GM12878 (cell line): ENCODE data around the gene IFI6. TPM values are rescaled to one million over a fixed set of nuclear protein-coding genes. Genes with fewer than 3 reads are reported as not detected.
"Not testable (repeated sequence)": the region's sequence is repeated elsewhere in the genome, so short reads cannot be mapped to it uniquely, and the experiment has no call there.

ENCODE experiments used
- ATAC-seq: fragments of 200-7000 bp; cut with Tn5 transposase; 3 replicates; pipeline ENCODE4 v1.9.1; 2020; ENCODE audit warnings: mild to moderate bottlenecking, moderate library complexity
- BruUV-seq: library from RNA; stranded (reverse); fragments of 400-500 nt; replicated peaks from 2 replicates; lab custom pipeline; 2021; lab: Mats Ljungman, UMichigan
- CTCF ChIA-PET: fragments of 300-600 bp; sonication (Branson Sonifier 250); formaldehyde crosslinking; extraction: SDS; loops from one replicate; lab custom pipeline; 2021; ENCODE audit warnings: inconsistent platforms; lab: Yijun Ruan, JAX
- POLR2A ChIA-PET: fragments of 350-600 bp; formaldehyde crosslinking; extraction: SDS; loops from one replicate; lab custom pipeline; 2021; ENCODE audit warnings: inconsistent platforms; lab: Charles Lee
- RAD21 ChIA-PET: fragments of 300-600 bp; sonication (Branson Sonifier 250); formaldehyde crosslinking; loops from one replicate; lab custom pipeline; 2023; ENCODE audit warnings: antibody characterized with exemption; ENCODE audit not compliant: unreplicated experiment; lab: Charles Lee
- SMC1A ChIA-PET: fragments of 300-600 bp; sonication (Branson Sonifier 250); formaldehyde crosslinking; loops from one replicate; lab custom pipeline; 2023; ENCODE audit not compliant: unreplicated experiment, uncharacterized antibody; lab: Charles Lee
- DNase-seq: peaks from one replicate; pipeline ENCODE4 v3.0.0-alpha.2; 2011; ENCODE audit warnings: low read depth, low spot score
- FAIRE-seq: peaks from 3 replicates; lab custom pipeline; 2011; peaks lifted over from hg19 to GRCh38; lab: Jason Lieb, UNC
- H2AFZ ChIP-seq: 2 replicates; pipeline ENCODE4 v1.6.0; 2011; ENCODE audit warnings: low read depth, low read length, control low read depth; ENCODE audit not compliant: control insufficient read depth
- H3K27ac ChIP-seq: 2 replicates; pipeline ENCODE4 v1.5.1; 2011; ENCODE audit warnings: control low read depth; ENCODE audit not compliant: control insufficient read depth, insufficient read depth
- H3K27me3 ChIP-seq, 2 experiments: replicated peaks in 1 of 2; 2 replicates each; pipeline versions ENCODE4 v1.6.0 to v1.6.1; 2011; ENCODE audit warnings: low read length in 1 of 2; ENCODE audit not compliant: control insufficient read depth in 2 of 2, insufficient read depth in 2 of 2
- H3K36me3 ChIP-seq, 2 experiments: 2 replicates each; pipeline ENCODE4 v1.5.1; 2011; ENCODE audit warnings: low read length in 1 of 2; ENCODE audit not compliant: control insufficient read depth in 2 of 2, insufficient read depth in 2 of 2
- H3K4me1 ChIP-seq: 2 replicates; pipeline ENCODE4 v1.6.1; 2011; ENCODE audit warnings: mild to moderate bottlenecking, low read length, moderate library complexity, mixed read lengths; ENCODE audit not compliant: control insufficient read depth, insufficient read depth
- H3K4me2 ChIP-seq: 2 replicates; pipeline ENCODE4 v1.6.0; 2011; ENCODE audit warnings: control low read depth; ENCODE audit not compliant: control insufficient read depth, insufficient read depth
- H3K4me3 ChIP-seq: fragments of 200-600 bp; sonication (generic); 2 replicates; pipeline ENCODE4 v1.5.1; 2016
- H3K79me2 ChIP-seq: 2 replicates; pipeline ENCODE4 v1.6.0; 2011; ENCODE audit warnings: low read length; ENCODE audit not compliant: control insufficient read depth, insufficient read depth
- H3K9ac ChIP-seq: 2 replicates; pipeline ENCODE4 v1.8.0; 2011; ENCODE audit warnings: low read length, control low read depth, mixed read lengths; ENCODE audit not compliant: control insufficient read depth, insufficient read depth
- H3K9me3 ChIP-seq: replicated peaks from 3 replicates; pipeline ENCODE4 v1.5.1; 2011; ENCODE audit warnings: mild to moderate bottlenecking, low read length; ENCODE audit not compliant: control insufficient read depth, insufficient read depth
- H4K20me1 ChIP-seq: 2 replicates; pipeline ENCODE4 v1.6.0; 2011; ENCODE audit not compliant: control insufficient read depth, insufficient read depth
- BHLHE40 ChIP-seq, 2 experiments: fragments of 450-650 bp in 1 of 2; IDR thresholded peaks; 2 replicates each; pipeline ENCODE4 v1.6.1; 2011 to 2017; ENCODE audit warnings: low read depth in 2 of 2, borderline replicate concordance in 1 of 2, improper control_type of control experiment in 1 of 2, low read length in 1 of 2, mild to moderate bottlenecking in 1 of 2
- CEBPB ChIP-seq, 2 experiments: fragments of 150-350 bp in 1 of 2; IDR thresholded peaks; 2 replicates each; pipeline ENCODE4 v1.6.1; 2012 to 2014; ENCODE audit warnings: low read depth in 2 of 2, low read length in 2 of 2, borderline replicate concordance in 1 of 2, inconsistent platforms in 1 of 2
- CHD1 ChIP-seq: IDR thresholded peaks from 2 replicates; pipeline ENCODE4 v1.6.1; 2012; ENCODE audit warnings: low read depth, low read length, improper control_type of control experiment
- MLLT1 ChIP-seq: fragments of 450-650 bp; IDR thresholded peaks from 2 replicates; pipeline ENCODE4 v1.6.1; 2016; ENCODE audit warnings: mild to moderate bottlenecking
- NBN ChIP-seq: fragments of 450-650 bp; IDR thresholded peaks from 2 replicates; pipeline ENCODE4 v1.6.1; 2016
- NFIC ChIP-seq: IDR thresholded peaks from 2 replicates; pipeline ENCODE4 v1.6.1; 2012; ENCODE audit warnings: low read depth, mild to moderate bottlenecking, inconsistent platforms, low read length, moderate library complexity
- RAD21 ChIP-seq: IDR thresholded peaks from 2 replicates; pipeline ENCODE4 v1.6.1; 2011; ENCODE audit warnings: mild to moderate bottlenecking, low read depth, low read length, moderate library complexity; ENCODE audit not compliant: insufficient read depth
- RCOR1 ChIP-seq: conservative IDR thresholded peaks from 2 replicates; pipeline ENCODE4 v1.6.1; 2012; ENCODE audit warnings: low read depth, low read length, improper control_type of control experiment
- RELA ChIP-seq: fragments of 450-650 bp; IDR thresholded peaks from 2 replicates; pipeline ENCODE4 v1.8.0; 2014; ENCODE audit warnings: borderline replicate concordance; ENCODE audit not compliant: partially characterized antibody
- SMC3 ChIP-seq: IDR thresholded peaks from 2 replicates; pipeline ENCODE4 v1.6.1; 2011; ENCODE audit warnings: low read length, improper control_type of control experiment, borderline replicate concordance
- STAT1 ChIP-seq: fragments of 450-650 bp; conservative IDR thresholded peaks from 2 replicates; pipeline ENCODE4 v1.6.1; 2014; ENCODE audit warnings: antibody characterized with exemption, mild to moderate bottlenecking
- YY1 ChIP-seq: IDR thresholded peaks from 2 replicates; pipeline ENCODE4 v1.6.1; 2011; ENCODE audit warnings: low read depth, mild to moderate bottlenecking, low read length
- WGBS: methylation state at CpG from one replicate; pipeline ENCODE4 v1.1.6; 2016; ENCODE audit warnings: low lambda C conversion rate; ENCODE audit not compliant: insufficient replicate concordance, insufficient coverage; ENCODE audit errors: missing lambda C conversion rate; 5-methylcytosine and 5-hydroxymethylcytosine counted together
- in situ Hi-C: fragments of 300-500 bp; cut with MboI; formaldehyde crosslinking; loops from 9 replicates; pipeline ENCODE4 v1.14.3; 2018; ENCODE audit warnings: mixed read lengths
- intact Hi-C: fragments of 100-400 bp; cut with micrococcal nuclease; formaldehyde crosslinking; loops from one replicate; pipeline ENCODE4 v1.14.2; 2022; ENCODE audit not compliant: unreplicated experiment
- polyA plus RNA-seq, 11 experiments: library from polyadenylated mRNA; depleted of rRNA in 4 of 11; unstranded in 6 of 11; stranded (reverse) in 5 of 11; fragments of >200 nt; fragmentation: Nextera tagmentation in 4 of 11; fragmentation: Illumina TruSeq in 1 of 11; extraction: Ambion mirVana in 4 of 11; extraction: Trizol in 1 of 11; gene quantifications; 1 replicate in 1 of 11; 2 replicates in 10 of 11; pipeline versions ENCODE4 v1.2.1 to v1.2.3, GENCODE V29; 2011 to 2016; ENCODE audit warnings: inconsistent platforms in 2 of 11, missing spikeins in 2 of 11, low read depth in 1 of 11
- total RNA-seq, 4 experiments: library from RNA; depleted of rRNA in 3 of 4; stranded (reverse); fragments of >200 nt in 3 of 4; fragmentation: Illumina TruSeq in 1 of 4; extraction: Trizol in 1 of 4; gene quantifications; 2 replicates each; pipeline versions ENCODE4 v1.2.1 to v1.2.3, GENCODE V29; 2013 to 2021
- TF ChIP-seq, protein P1 (sequence below): fragments of 450-650 bp; formaldehyde crosslinking; IDR thresholded peaks from 2 replicates; pipeline ENCODE4 v1.5.0; 2022; ENCODE audit warnings: mild to moderate bottlenecking, missing genetic modification characterization

Gene IFI6
- total and polyA plus RNA-seq, 10 of the 15 experiments (the other 5 are each of a cell fraction or from before 2014, with no cell fraction given), result 5.6 to 123 (median 69.0) TPM

DNA sequence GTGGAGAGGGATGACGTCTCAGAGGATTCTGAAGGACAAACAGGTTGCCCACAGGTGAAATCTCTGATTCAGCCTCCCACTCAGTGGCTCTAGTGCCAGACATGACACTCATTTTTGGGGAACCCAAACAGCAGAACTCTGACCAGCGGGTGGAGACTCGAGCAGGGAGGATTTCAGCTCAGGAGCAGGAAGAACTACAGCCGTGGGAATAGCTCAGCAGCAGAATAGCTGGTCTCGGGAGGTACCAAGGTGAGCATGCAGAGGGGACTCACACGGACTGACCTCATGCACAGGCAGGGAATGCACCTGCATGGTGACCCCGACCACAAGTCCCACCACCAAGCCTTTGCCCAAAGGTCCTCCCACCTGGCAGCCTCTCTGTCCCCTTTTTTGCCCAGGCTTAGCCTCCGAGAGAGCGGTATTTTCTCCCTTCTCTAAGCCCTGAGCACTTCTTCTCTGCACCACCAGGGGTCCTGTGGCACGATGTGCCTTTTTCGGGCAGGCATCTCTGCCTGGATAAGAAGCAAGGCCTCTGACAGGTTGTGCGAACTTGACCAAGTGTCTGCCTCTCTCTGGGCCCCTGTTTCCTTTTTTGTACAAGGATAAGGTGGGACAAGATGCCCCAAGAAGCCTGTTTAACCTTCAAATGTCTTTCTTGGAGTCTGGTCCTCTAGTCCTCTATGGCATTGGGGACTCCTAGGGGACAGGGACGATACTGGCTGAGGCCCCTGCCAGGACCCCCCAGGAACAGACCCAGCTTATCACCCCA is 28.2 kb downstream of the IFI6 start (continued):
- TF ChIP-seq, protein P1, sequence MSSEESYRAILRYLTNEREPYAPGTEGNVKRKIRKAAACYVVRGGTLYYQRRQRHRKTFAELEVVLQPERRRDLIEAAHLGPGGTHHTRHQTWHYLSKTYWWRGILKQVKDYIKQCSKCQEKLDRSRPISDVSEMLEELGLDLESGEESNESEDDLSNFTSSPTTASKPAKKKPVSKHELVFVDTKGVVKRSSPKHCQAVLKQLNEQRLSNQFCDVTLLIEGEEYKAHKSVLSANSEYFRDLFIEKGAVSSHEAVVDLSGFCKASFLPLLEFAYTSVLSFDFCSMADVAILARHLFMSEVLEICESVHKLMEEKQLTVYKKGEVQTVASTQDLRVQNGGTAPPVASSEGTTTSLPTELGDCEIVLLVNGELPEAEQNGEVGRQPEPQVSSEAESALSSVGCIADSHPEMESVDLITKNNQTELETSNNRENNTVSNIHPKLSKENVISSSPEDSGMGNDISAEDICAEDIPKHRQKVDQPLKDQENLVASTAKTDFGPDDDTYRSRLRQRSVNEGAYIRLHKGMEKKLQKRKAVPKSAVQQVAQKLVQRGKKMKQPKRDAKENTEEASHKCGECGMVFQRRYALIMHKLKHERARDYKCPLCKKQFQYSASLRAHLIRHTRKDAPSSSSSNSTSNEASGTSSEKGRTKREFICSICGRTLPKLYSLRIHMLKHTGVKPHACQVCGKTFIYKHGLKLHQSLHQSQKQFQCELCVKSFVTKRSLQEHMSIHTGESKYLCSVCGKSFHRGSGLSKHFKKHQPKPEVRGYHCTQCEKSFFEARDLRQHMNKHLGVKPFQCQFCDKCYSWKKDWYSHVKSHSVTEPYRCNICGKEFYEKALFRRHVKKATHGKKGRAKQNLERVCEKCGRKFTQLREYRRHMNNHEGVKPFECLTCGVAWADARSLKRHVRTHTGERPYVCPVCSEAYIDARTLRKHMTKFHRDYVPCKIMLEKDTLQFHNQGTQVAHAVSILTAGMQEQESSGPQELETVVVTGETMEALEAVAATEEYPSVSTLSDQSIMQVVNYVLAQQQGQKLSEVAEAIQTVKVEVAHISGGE (CRISPR knock-in tag), result no peak
- no peak for TF ChIP-seq CHD1
- TF ChIP-seq RCOR1, result 0 out of 2 replicates have a peak, but pooled peaks have one; percentile 16
- peak in 1 of 2 experiments; percentile 41; a peak in 1 of 4 replicates for TF ChIP-seq BHLHE40 (IDR thresholded peaks at IDR 0.05; ENCODE audit: borderline replicate concordance in 1 of 2, low read depth in 2 of 2, low read length in 1 of 2)
- TF ChIP-seq CEBPB (IDR thresholded peaks at IDR 0.05; ENCODE audit: borderline replicate concordance in 1 of 2, low read depth in 2 of 2, low read length in 2 of 2), result no peak
- TF ChIP-seq RAD21, result peak; percentile 81
- peak; percentile 90 for TF ChIP-seq SMC3
- TF ChIP-seq NBN, result peak; percentile 55
- no peak for TF ChIP-seq NFIC
- TF ChIP-seq RELA, result no peak
- TF ChIP-seq MLLT1, result 0 out of 2 replicates have a peak, but pooled peaks have one; percentile 48
- peak; percentile 59; the same call in 1 of the 2 replicates for TF ChIP-seq STAT1
- TF ChIP-seq YY1, result peak; percentile 75

GRCh38 chr1:27640514-27640913 is 31.5 kb downstream of the IFI6 start:
- SMC1A ChIA-PET, result interaction anchor here (1.3 to 2.1 kb wide), 2 partner anchors 11 to 22 kb away, joined by 4 to 6 read pairs; no protein-coding TSS in a partner anchor
- ATAC-seq, H3K27ac ChIP-seq, H3K4me2 ChIP-seq, H3K27me3 ChIP-seq, H2AFZ ChIP-seq, DNase-seq, intact Hi-C loops, H3K79me2 ChIP-seq, BruUV-seq, FAIRE-seq, H4K20me1 ChIP-seq, H3K36me3 ChIP-seq, in situ Hi-C loops, H3K4me3 ChIP-seq, H3K9ac ChIP-seq, H3K9me3 ChIP-seq: not testable (repeated sequence)
- CTCF ChIA-PET, result interaction anchor here (1.6 to 6.0 kb wide), 5 partner anchors 9 to 31 kb away, joined by 5 to 35 read pairs (median 6); no protein-coding TSS in a partner anchor
- POLR2A ChIA-PET, result interaction anchor here (0.6 to 4.0 kb wide), 4 partner anchors 10 to 519 kb away, joined by 3 to 23 read pairs (median 5); no protein-coding TSS in a partner anchor
- RAD21 ChIA-PET, result interaction anchor here (0.7 kb wide), 1 partner anchor 15 kb away, joined by 3 read pairs; no protein-coding TSS in a partner anchor
- H3K4me1 ChIP-seq, result peaks cover 22% of the 10 kb centered on the region
- WGBS, result 74% methylated on average over 9 of the region's 9 CpGs
